ENCODE data around the gene UBTFL1.
"Not testable (repeated sequence)": the region's sequence is repeated elsewhere in the genome, so short reads cannot be mapped to it uniquely, and the experiment has no call there.

Gene UBTFL1

DNA sequence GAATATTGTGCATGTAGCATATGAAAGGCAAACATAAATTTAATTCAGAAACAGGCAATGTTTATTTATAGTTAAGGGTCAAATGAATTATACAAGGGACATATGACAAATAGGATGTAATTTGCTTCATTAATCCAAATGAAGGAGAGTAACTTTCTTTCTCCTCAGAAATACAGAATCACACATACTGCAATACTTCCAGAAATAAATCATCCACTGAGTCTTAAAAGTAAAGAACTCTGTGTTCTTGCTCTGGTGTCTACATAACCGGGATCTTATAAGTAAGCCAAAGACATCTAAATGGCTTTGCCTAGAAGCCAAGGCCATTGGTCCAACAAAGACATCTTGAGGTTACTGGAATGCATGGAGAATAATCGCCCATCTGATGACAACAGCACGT lies at the start of gene UBTFL1:
TSS of gene UBTFL1 (plus strand) at position 301 of the 400 bp plus-strand sequence. CDS start at position 301, 0 bp downstream.
- H3K9ac ChIP-seq (ENCODE audit: low read length); H3K27me3 ChIP-seq (ENCODE audit: control insufficient read depth, insufficient read depth, low read length); H3K9me3 ChIP-seq (ENCODE audit: control insufficient read depth, insufficient read depth, low read depth, low read length); H3K4me1 ChIP-seq (ENCODE audit: control insufficient read depth, insufficient read depth, low read length); H3K36me3 ChIP-seq (ENCODE audit: control insufficient read depth, insufficient read depth, low read length); H3K27ac ChIP-seq (ENCODE audit: low read depth, low read length); H3K4me3 ChIP-seq (ENCODE audit: low read depth, low read length): not testable (repeated sequence)

DNA sequence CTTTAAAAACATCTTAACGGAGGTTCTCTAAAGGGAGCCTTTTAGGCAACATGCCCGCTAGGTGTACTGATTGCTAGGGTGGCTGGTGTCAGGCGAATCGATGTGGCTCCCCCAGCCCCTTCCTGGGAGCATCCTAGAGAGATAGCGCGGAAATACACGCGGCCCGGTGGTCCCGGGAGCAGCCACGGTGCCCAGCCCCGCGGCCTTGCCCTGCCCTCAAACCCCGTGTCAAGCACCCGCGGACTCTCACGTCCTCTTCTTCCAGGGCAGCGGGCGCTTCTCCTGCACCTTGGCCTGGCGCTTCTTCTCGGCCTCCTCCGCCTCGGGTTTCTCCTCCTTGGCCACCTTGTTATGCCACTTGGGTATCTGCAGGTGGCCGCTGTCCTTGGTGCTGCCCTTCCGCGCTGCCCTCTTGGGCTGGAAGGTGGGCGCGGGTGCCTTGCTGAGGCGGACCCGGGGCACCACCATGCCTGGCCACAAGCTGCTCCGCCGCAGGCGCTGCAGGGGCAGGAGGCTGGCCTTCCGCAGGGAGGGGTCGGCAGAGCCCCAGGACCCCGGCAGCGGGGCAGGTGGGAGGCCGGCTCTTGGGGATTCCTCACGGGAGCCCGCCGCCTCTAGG lies 34.0 kb upstream of the UBTFL1 start:
- H3K9me3 ChIP-seq (ENCODE audit: control insufficient read depth, insufficient read depth, low read depth, low read length); H3K27ac ChIP-seq (ENCODE audit: low read depth, low read length); H3K36me3 ChIP-seq (ENCODE audit: control insufficient read depth, insufficient read depth, low read length); H3K27me3 ChIP-seq (ENCODE audit: control insufficient read depth, insufficient read depth, low read length); H3K9ac ChIP-seq (ENCODE audit: low read length); H3K4me1 ChIP-seq (ENCODE audit: control insufficient read depth, insufficient read depth, low read length); H3K4me3 ChIP-seq (ENCODE audit: low read depth, low read length): not testable (repeated sequence)

GRCh38 chr11:90052311-90052710 lies 33.4 kb upstream of the UBTFL1 start:
- not testable (repeated sequence) for H3K4me1 ChIP-seq (ENCODE audit: control insufficient read depth, insufficient read depth, low read length); H3K9me3 ChIP-seq (ENCODE audit: control insufficient read depth, insufficient read depth, low read depth, low read length); H3K27me3 ChIP-seq (ENCODE audit: control insufficient read depth, insufficient read depth, low read length); H3K36me3 ChIP-seq (ENCODE audit: control insufficient read depth, insufficient read depth, low read length); H3K4me3 ChIP-seq (ENCODE audit: low read depth, low read length); H3K27ac ChIP-seq (ENCODE audit: low read depth, low read length); H3K9ac ChIP-seq (ENCODE audit: low read length)

DNA sequence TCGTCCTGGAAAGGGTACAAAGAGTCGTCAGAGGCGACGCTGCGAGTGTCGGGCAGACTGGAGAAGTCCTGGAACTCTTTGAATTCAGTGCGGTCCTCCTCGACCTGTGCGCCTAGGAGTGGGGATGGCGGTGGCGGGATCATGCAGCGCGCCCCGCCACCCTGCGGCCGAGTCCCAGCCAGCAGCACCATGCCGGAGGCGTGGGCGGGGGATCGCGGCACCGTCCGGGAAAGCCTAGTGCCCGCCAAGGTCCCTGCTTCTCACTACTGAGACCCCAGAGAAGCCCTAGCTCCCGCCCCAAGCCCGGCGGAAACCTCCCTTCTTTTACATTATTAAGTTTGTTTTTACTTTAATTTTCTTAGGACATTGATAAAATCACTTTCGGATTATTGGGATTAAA lies 32.2 kb upstream of the UBTFL1 start:
- not testable (repeated sequence) for H3K27me3 ChIP-seq (ENCODE audit: control insufficient read depth, insufficient read depth, low read length); H3K27ac ChIP-seq (ENCODE audit: low read depth, low read length); H3K36me3 ChIP-seq (ENCODE audit: control insufficient read depth, insufficient read depth, low read length); H3K4me1 ChIP-seq (ENCODE audit: control insufficient read depth, insufficient read depth, low read length); H3K9ac ChIP-seq (ENCODE audit: low read length); H3K4me3 ChIP-seq (ENCODE audit: low read depth, low read length); H3K9me3 ChIP-seq (ENCODE audit: control insufficient read depth, insufficient read depth, low read depth, low read length)

DNA sequence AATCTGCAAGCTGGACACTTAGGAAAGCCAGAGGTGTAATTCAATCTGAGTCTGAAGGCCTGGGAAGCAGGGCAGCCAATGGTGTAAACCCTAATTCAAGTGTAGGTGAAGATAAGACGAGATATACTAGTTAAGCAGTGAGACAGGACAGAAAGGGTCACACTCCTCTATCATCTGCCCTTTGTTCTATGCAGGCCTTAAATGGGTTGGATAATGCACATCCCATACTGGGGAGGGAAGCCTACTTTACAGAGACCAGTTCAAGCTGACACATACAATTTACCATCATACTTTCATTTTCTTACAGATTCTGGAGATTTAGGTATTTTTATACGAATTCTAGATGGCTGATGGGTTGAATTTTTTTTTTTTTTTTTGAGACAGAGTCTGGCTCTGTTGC lies 3.0 kb downstream of the UBTFL1 start:
- H3K9ac ChIP-seq (ENCODE audit: low read length); H3K9me3 ChIP-seq (ENCODE audit: control insufficient read depth, insufficient read depth, low read depth, low read length); H3K36me3 ChIP-seq (ENCODE audit: control insufficient read depth, insufficient read depth, low read length); H3K4me1 ChIP-seq (ENCODE audit: control insufficient read depth, insufficient read depth, low read length); H3K4me3 ChIP-seq (ENCODE audit: low read depth, low read length); H3K27ac ChIP-seq (ENCODE audit: low read depth, low read length); H3K27me3 ChIP-seq (ENCODE audit: control insufficient read depth, insufficient read depth, low read length): not testable (repeated sequence)

DNA sequence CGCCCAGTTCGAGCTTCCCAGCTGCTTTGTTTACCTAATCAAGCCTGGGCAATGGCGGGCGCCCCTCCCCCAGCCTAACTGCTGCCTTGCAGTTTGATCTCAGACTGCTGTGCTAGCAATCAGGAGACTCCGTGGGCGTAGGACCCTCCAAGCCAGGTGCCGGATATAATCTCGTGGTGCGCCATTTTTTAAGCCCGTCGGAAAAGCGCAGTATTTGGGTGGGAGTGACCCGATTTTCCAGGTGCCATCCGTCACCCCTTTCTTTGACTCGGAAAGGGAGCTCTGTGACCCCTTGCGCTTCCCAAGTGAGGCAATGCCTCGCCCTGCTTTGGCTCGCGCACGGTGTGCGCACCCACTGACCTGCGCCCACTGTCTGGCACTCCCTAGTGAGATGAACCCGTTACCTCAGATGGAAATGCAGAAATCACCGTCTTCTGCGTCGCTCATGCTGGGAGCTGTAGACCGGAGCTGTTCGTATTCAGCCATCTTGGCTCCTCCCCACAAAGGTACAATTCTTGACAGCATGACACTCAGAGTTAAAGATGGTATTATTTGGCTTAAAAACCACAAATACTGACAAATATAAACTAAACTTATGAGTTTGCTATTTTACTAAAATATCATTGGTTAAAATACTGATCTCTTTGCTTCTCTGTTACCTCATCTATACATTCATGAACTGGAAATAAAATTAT lies 9.6 kb downstream of the UBTFL1 start:
- not testable (repeated sequence) for H3K9ac ChIP-seq (ENCODE audit: low read length); H3K27ac ChIP-seq (ENCODE audit: low read depth, low read length); H3K36me3 ChIP-seq (ENCODE audit: control insufficient read depth, insufficient read depth, low read length); H3K4me1 ChIP-seq (ENCODE audit: control insufficient read depth, insufficient read depth, low read length); H3K27me3 ChIP-seq (ENCODE audit: control insufficient read depth, insufficient read depth, low read length); H3K9me3 ChIP-seq (ENCODE audit: control insufficient read depth, insufficient read depth, low read depth, low read length)
- H3K4me3 ChIP-seq (ENCODE audit: low read depth, low read length): peak overlapping the region; percentile 41

GRCh38 chr11:90098261-90098660 lies 12.5 kb downstream of the UBTFL1 start:
- not testable (repeated sequence) for H3K4me1 ChIP-seq (ENCODE audit: control insufficient read depth, insufficient read depth, low read length); H3K27ac ChIP-seq (ENCODE audit: low read depth, low read length); H3K9ac ChIP-seq (ENCODE audit: low read length); H3K27me3 ChIP-seq (ENCODE audit: control insufficient read depth, insufficient read depth, low read length); H3K9me3 ChIP-seq (ENCODE audit: control insufficient read depth, insufficient read depth, low read depth, low read length); H3K4me3 ChIP-seq (ENCODE audit: low read depth, low read length); H3K36me3 ChIP-seq (ENCODE audit: control insufficient read depth, insufficient read depth, low read length)

DNA sequence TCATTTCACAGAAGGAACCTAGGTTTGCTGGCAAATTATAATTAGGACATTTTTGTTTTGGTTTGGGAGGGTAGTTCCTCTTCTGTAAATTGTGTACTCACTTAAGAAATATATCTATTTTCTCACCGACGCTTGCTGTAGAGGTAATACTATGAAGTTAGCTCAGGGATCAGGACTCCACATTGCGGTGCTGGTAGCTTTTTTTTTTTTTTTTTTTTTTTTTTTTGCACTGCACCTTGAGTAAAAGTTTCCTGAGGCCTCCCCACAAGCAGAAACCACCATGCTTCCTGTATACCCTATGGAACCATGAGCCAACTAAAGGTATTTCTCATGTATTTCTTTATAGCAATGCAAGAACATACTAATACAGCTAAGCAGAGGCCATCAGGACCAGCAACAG lies 14.7 kb downstream of the UBTFL1 start:
- no peaks in the 10 kb centered on the region for H3K4me1 ChIP-seq (ENCODE audit: control insufficient read depth, insufficient read depth, low read length)
- no peak overlapping the region for H3K4me3 ChIP-seq (ENCODE audit: low read depth, low read length)

GRCh38 chr11:90113541-90113940 lies 27.8 kb downstream of the UBTFL1 start:
- no peaks in the 10 kb centered on the region for H3K36me3 ChIP-seq (ENCODE audit: control insufficient read depth, insufficient read depth, low read length)
- H3K9ac ChIP-seq (ENCODE audit: low read length): no peak overlapping the region
- no peaks in the 10 kb centered on the region for H3K4me1 ChIP-seq (ENCODE audit: control insufficient read depth, insufficient read depth, low read length)
- no peak overlapping the region for H3K27ac ChIP-seq (ENCODE audit: low read depth, low read length)
- no peak overlapping the region for H3K4me3 ChIP-seq (ENCODE audit: low read depth, low read length)
- H3K9me3 ChIP-seq (ENCODE audit: control insufficient read depth, insufficient read depth, low read depth, low read length): no peaks in the 10 kb centered on the region
- H3K27me3 ChIP-seq (ENCODE audit: control insufficient read depth, insufficient read depth, low read length): no peaks in the 10 kb centered on the region

More for the DNA sequence above, 14.7 kb downstream of the UBTFL1 start:
- Histone ChIP-seq H3K9me3 (ENCODE audit: control insufficient read depth, insufficient read depth, low read depth, low read length) (no peaks in the 10 kb centered on the region), H3K9ac (ENCODE audit: low read length) (no peak overlapping the region), H3K27me3 (ENCODE audit: control insufficient read depth, insufficient read depth, low read length) (no peaks in the 10 kb centered on the region), H3K27ac (ENCODE audit: low read depth, low read length) (no peak overlapping the region), H3K36me3 (ENCODE audit: control insufficient read depth, insufficient read depth, low read length) (no peaks in the 10 kb centered on the region)

GRCh38 chr11:90120191-90120590 lies 34.4 kb downstream of the UBTFL1 start:
- H3K4me1 ChIP-seq (ENCODE audit: control insufficient read depth, insufficient read depth, low read length): no peaks in the 10 kb centered on the region
- no peak overlapping the region for H3K27ac ChIP-seq (ENCODE audit: low read depth, low read length)
- no peak overlapping the region for H3K9ac ChIP-seq (ENCODE audit: low read length)
- H3K36me3 ChIP-seq (ENCODE audit: control insufficient read depth, insufficient read depth, low read length): no peaks in the 10 kb centered on the region
- H3K27me3 ChIP-seq (ENCODE audit: control insufficient read depth, insufficient read depth, low read length): no peaks in the 10 kb centered on the region
- no peaks in the 10 kb centered on the region for H3K9me3 ChIP-seq (ENCODE audit: control insufficient read depth, insufficient read depth, low read depth, low read length)
- no peak overlapping the region for H3K4me3 ChIP-seq (ENCODE audit: low read depth, low read length)

- Histone ChIP-seq H3K9me3 (ENCODE audit: control insufficient read depth, insufficient read depth, low read depth, low read length) (no peaks in the 10 kb centered on the region), H3K4me3 (ENCODE audit: low read depth, low read length) (no peak overlapping the region), H3K27ac (ENCODE audit: low read depth, low read length) (no peak overlapping the region), H3K36me3 (ENCODE audit: control insufficient read depth, insufficient read depth, low read length) (no peaks in the 10 kb centered on the region), H3K4me1 (ENCODE audit: control insufficient read depth, insufficient read depth, low read length) (no peaks in the 10 kb centered on the region), H3K27me3 (ENCODE audit: control insufficient read depth, insufficient read depth, low read length) (no peaks in the 10 kb centered on the region), H3K9ac (ENCODE audit: low read length) (no peak overlapping the region)
These were observed 38.6 kb downstream of the UBTFL1 start for GRCh38 chr11:90124371-90124770.
